Measurements from ENCODE around the gene PRR15L. TPM values are rescaled to one million over a fixed set of nuclear protein-coding genes. Genes with fewer than 3 reads are reported as not detected.

Gene PRR15L
- total RNA-seq, 3 donors from 2014 or later (not counting 1 experiment from before 2014, with no cell fraction given): not detected

DNA sequence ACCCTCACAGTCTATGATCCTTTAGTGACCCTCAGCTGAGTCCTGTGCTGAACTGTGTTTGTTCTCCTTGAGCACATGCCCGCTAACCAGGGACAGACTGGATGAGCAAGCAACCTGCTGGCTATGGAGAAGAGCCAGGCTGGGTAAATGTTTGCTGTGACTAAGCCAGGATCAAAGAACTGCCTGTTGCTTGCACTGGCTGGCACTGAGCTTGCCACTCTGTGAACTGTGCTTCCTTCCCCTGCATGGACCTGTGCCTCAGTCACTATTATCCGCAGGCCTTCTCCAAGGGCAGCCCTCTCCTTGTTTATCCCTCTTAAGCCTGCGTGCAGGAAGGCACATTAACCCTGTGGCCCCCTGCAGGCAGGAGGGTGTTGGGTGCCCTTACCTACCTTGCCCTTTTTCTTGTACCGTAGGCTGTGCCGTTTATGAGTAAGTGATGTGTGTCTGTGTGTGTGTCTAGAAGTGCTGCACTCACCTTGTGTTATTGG is 8.9 kb downstream of the PRR15L start:
- no peaks in the 10 kb centered on the region for H3K9me3 Mint-ChIP-seq
- no peak for ATAC-seq
- no peak overlapping the region for H3K4me3 Mint-ChIP-seq
- no peaks in the 10 kb centered on the region for H3K27me3 Mint-ChIP-seq (ENCODE audit: low read depth in 2 of 2)
- H3K4me1 ChIP-seq (ENCODE audit: control insufficient read depth, insufficient read depth, low read length): peaks cover 41% of the 10 kb centered on the region
- no peak overlapping the region for H3K4me3 ChIP-seq (ENCODE audit: low read length)
- no peaks in the 10 kb centered on the region for H3K36me3 Mint-ChIP-seq
- peaks cover 20 to 35% of the 10 kb centered on the region in 2 donors for H3K4me1 Mint-ChIP-seq
- peaks cover 6% of the 10 kb centered on the region for H3K36me3 ChIP-seq (ENCODE audit: control insufficient read depth, insufficient read depth, low read length)
- DNase-seq: no peak
- intact Hi-C loops (cut with micrococcal nuclease): loop anchor here (2.0 to 10.0 kb wide), 4 partner anchors 22 to 156 kb away; partner anchors contain the start of genes CBX1, CDK5RAP3, LRRC46 and MRPL10
- H3K27ac ChIP-seq (ENCODE audit: low read length): no peak overlapping the region
- H3K27ac Mint-ChIP-seq: peak overlapping the region; percentile 66 to 83
- no peaks in the 10 kb centered on the region for H3K27me3 ChIP-seq (ENCODE audit: control insufficient read depth, insufficient read depth, low read length)
- H3K9me3 ChIP-seq (ENCODE audit: control insufficient read depth, insufficient read depth, low read length): no peaks in the 10 kb centered on the region
- 67% methylated on average over 5 of the region's 5 CpGs for WGBS (ENCODE audit: insufficient coverage)
- no peak for TF ChIP-seq CTCF (IDR thresholded peaks at IDR 0.05)

GRCh38 chr17:47946929-47947397 is 10.7 kb downstream of the PRR15L start:
- Histone ChIP-seq H3K4me1 (ENCODE audit: control insufficient read depth, insufficient read depth, low read length) (peaks cover 43% of the 10 kb centered on the region), H3K36me3 (ENCODE audit: control insufficient read depth, insufficient read depth, low read length) (peaks cover 6% of the 10 kb centered on the region), H3K4me3 (ENCODE audit: low read length) (no peak overlapping the region), H3K9me3 (ENCODE audit: control insufficient read depth, insufficient read depth, low read length) (no peaks in the 10 kb centered on the region), H3K27me3 (ENCODE audit: control insufficient read depth, insufficient read depth, low read length) (no peaks in the 10 kb centered on the region), H3K27ac (ENCODE audit: low read length) (no peak overlapping the region)
- no peaks in the 10 kb centered on the region for H3K27me3 Mint-ChIP-seq (ENCODE audit: low read depth in 2 of 2)
- DNase-seq (peak; percentile 61 to 82), ATAC-seq (peak; percentile 84 to 90 (median 90))
- H3K36me3 Mint-ChIP-seq: no peaks in the 10 kb centered on the region
- H3K9me3 Mint-ChIP-seq: no peaks in the 10 kb centered on the region
- no peak overlapping the region for H3K4me3 Mint-ChIP-seq
- H3K4me1 Mint-ChIP-seq: peaks cover 22 to 41% of the 10 kb centered on the region in 2 donors
- intact Hi-C loops (cut with micrococcal nuclease): loop anchor here (10.0 kb wide), 3 partner anchors 112 to 158 kb away; partner anchors contain the start of genes CBX1, LRRC46, MRPL10 and SNX11
- WGBS (ENCODE audit: insufficient coverage): 0% methylated on average over 1 of the region's 2 CpGs
- peak overlapping the region in 1 of 2 donors; percentile 38 for H3K27ac Mint-ChIP-seq
- peak; percentile 75 for TF ChIP-seq CTCF (IDR thresholded peaks at IDR 0.05)

DNA sequence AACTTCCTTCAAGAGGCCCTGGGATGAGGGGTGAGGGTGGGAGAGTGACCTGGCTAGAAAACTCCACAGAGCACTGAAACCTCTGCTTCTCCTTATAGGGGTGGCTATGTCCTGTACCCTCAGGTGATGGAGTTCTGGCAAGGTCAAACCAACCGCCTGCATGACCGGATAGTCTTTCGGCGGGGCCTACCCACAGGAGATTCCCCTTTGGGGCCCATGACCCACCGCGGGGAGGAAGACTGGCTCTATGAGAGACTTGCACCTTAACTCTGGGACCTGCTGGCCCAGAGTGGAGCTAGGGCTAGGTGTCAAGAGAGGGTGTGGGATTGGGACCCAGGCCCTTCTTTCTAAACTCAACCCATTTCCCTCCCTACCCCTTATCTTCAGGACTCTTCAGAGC is 11.2 kb downstream of the PRR15L start:
- WGBS (ENCODE audit: insufficient coverage): 91% methylated on average over 6 of the region's 6 CpGs
- Mint-ChIP-seq H3K27ac (peak overlapping the region in 1 of 2 donors; percentile 38), H3K36me3 (no peaks in the 10 kb centered on the region), H3K27me3 (ENCODE audit: low read depth in 2 of 2) (no peaks in the 10 kb centered on the region), H3K4me3 (no peak overlapping the region), H3K9me3 (no peaks in the 10 kb centered on the region), H3K4me1 (peaks cover 27 to 46% of the 10 kb centered on the region in 2 donors)
- intact Hi-C loops (cut with micrococcal nuclease): loop anchor here (10.0 kb wide), 3 partner anchors 112 to 158 kb away; partner anchors contain the start of genes CBX1, LRRC46, MRPL10 and SNX11
- Histone ChIP-seq H3K27me3 (ENCODE audit: control insufficient read depth, insufficient read depth, low read length) (no peaks in the 10 kb centered on the region), H3K36me3 (ENCODE audit: control insufficient read depth, insufficient read depth, low read length) (peaks cover 6% of the 10 kb centered on the region), H3K9me3 (ENCODE audit: control insufficient read depth, insufficient read depth, low read length) (no peaks in the 10 kb centered on the region), H3K27ac (ENCODE audit: low read length) (no peak overlapping the region), H3K4me3 (ENCODE audit: low read length) (no peak overlapping the region), H3K4me1 (ENCODE audit: control insufficient read depth, insufficient read depth, low read length) (peaks cover 47% of the 10 kb centered on the region)
- DNase-seq (no peak), ATAC-seq (no peak)
- no peak for TF ChIP-seq CTCF (IDR thresholded peaks at IDR 0.05)

All from natural killer cell (primary cell).